ENCODE measurements around the gene VSTM2A.
"Not testable (repeated sequence)": the region's sequence is repeated elsewhere in the genome, so short reads cannot be mapped to it uniquely, and the experiment has no call there.

The VSTM2A gene, protein sequence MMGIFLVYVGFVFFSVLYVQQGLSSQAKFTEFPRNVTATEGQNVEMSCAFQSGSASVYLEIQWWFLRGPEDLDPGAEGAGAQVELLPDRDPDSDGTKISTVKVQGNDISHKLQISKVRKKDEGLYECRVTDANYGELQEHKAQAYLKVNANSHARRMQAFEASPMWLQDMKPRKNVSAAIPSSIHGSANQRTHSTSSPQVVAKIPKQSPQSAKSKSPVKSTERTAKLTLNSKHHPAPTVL

DNA sequence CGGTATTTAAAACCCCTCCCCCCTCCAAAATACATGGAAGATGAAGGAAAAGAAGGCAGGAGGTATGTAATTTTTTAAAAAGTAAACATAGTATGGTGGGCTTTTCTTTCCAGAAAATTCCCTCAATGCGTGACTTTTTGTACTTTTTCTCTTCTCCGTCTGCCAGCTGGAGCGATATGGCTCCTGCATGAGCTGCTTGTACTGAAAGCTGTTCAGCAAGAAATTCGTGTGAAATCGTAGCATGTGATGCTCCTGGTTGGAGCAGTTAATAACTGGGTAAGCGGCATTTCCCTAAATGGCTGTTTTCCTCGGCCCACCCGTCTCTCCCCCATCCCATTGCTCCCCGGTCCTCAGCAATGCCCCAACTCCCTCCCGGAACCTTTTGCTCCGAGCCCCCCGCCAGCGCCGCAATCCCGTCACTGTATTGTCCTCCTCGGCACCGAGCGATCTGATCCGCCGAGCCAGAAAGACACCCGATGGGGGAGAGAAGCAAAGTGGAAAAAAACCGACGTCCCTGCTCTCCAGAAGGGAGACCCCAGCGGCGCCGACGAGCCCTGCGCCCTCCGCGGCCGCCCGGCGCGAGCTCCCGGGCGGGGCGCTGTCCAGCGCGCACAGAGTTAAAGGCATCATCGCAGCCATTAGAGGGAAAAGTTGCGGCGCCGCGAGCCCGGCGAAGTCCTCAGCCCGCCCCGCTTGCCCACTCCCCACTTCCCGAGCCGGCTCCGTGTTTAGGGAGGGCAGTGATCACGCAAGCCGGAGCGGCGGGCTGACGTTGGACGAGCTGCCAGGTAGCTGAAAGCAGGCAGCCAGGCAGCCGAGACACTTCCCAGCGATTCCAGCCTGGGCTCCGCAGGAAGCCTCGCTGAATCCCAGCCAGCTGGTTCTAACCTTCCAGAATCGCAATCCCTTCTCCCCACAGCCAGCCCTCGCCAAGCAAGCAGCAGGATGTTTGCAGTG, at the start of gene VSTM2A:
TSS of gene VSTM2A (plus strand) at position 707 of the 957 bp plus-strand sequence. CDS start 356 bp downstream, outside the sequence.
- no peak for DNase-seq

DNA sequence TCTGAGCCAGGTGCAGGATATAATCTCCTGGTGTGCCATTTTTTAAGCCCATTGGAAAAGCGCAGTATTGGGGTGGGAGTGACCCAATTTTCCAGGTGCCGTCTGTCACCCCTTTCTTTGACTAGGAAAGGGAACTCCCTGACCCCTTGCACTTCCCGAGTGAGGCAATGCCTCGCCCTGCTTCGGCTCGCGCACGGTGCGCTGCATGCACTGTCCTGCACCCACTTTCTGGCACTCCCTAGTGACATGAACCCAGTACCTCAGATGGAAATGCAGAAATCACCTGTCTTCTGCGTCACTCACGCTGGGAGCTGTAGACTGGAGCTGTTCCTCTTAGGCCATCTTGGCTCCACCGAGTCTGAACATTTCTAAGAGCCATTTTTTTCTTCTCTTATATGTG, 37.6 kb upstream of the VSTM2A start:
- not testable (repeated sequence) for DNase-seq

DNA sequence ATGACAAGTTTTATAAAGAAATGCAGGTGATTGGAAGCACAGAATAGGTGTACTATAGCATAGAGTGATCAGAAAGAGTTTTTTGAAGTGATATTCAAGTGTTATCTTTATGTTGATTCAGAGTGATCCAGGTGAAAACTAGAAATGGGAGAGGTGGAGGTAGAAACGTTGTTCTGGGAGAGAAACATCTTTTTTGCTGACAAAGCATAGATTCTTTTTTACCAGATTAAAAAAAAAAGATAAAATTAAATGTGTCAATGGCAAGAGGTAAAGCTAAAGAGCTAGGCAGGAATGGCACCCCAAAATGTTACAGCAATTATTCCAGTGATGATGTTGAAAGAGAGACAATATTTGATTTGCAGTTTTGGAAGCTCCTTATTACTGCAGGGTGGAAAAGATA, 12.6 kb upstream of the VSTM2A start:
- no peak for DNase-seq

DNA sequence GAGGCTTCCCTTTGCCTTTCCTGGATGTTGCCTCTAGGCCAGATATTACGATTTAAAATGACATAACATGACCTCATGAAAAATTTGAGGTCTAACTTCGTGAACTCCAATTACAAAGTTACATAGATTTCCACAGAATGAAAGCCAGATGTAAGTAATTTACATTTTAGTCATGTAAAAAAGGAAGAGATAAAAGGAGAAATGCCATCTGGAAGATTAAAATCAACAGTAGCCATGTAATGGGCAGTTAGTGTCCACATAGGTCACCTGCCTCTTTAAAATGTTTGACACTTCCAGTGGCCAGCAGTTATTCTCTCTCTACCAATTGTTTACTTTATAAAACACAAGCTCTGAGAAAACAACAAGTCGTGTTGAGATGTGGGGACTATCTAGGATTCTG, 4.1 kb upstream of the VSTM2A start:
- no peak for DNase-seq

DNA sequence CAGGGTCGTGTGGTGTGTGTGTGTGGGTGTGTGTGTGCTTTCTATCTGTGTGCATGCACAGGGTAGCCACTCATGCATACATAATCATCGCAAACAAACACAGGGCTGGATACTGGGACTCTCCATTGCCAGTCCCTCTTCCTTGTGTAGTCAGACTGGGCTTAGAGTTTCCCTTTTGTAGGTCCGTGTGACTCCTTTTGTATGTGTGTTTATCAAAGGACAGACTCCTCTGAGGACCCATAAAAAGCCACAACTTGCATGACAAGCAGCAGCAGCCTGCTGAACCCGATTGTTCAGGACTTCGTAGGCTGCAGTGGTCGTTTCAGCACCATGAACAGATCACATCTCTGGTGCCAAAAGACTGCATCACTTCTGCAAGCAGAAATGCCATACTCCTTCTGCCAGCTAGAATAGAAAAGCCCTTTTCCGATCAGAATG, 895 bp downstream of the VSTM2A start:
- no peak for DNase-seq

DNA sequence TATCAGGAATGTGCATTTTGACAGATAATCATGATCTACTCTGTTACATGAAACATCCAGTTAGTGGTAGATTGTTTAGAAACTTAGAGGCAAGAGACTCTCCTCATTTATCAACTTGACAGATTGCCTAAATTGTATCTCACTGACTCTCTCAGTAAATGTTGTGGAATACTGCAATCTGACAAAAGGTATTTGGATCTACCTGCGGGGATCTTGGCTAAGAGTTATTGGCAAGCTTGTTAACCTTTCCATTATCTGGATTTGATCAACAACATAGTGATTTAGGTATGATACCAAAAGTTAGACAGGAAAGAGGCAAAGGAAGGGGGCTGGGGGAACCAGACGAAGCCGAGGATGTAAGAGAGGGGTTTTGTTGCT, 2.0 kb downstream of the VSTM2A start:
- DNase-seq = no peak

DNA sequence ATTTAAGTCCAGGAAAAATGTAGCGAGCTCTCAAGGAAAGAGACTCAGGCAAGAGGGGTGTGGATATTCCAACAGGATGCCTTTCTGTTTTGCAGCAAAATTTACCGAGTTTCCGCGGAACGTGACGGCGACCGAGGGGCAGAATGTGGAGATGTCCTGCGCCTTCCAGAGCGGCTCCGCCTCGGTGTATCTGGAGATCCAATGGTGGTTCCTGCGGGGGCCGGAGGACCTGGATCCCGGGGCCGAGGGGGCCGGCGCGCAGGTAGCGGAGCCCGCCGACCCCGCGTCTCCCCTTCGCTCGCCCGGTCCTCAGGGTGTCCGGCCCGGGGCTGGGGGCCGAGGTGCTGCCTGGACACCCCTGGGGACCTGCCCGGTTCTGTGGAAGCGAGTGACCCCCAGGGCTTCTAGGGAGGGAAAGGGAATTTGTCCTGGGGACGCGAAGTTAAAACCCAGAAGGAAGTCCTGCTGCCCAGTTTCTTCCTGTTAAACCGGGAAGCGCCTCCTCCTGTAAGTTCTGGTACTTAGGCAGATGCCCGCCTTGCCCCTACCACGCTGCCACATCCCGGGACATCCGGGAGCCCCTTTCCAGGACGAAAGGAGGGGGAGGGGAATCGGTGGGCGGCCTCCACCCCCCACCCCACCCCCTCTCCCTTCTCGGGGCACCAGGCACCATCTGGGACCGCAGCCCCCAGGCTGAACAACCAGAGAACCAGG, 2.5 kb downstream of the VSTM2A start:
- DNase-seq = no peak

DNA sequence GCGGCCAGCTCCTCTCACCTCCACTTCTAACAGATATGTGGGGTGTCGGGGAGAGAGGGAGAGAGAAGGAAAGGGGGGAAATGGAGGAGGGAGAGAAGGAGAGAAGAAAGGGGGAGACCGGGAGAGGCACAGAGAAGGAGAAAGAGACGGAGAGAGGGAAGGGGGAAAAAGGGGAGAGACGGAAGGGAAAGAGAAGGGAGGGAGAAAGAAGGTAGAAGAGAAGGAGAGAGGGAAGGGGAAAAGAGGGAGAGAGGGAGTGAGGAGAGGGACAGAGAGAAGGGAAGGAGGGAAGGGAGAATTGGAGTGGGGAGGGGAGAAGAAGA, 3.0 kb downstream of the VSTM2A start:
- no peak for DNase-seq

DNA sequence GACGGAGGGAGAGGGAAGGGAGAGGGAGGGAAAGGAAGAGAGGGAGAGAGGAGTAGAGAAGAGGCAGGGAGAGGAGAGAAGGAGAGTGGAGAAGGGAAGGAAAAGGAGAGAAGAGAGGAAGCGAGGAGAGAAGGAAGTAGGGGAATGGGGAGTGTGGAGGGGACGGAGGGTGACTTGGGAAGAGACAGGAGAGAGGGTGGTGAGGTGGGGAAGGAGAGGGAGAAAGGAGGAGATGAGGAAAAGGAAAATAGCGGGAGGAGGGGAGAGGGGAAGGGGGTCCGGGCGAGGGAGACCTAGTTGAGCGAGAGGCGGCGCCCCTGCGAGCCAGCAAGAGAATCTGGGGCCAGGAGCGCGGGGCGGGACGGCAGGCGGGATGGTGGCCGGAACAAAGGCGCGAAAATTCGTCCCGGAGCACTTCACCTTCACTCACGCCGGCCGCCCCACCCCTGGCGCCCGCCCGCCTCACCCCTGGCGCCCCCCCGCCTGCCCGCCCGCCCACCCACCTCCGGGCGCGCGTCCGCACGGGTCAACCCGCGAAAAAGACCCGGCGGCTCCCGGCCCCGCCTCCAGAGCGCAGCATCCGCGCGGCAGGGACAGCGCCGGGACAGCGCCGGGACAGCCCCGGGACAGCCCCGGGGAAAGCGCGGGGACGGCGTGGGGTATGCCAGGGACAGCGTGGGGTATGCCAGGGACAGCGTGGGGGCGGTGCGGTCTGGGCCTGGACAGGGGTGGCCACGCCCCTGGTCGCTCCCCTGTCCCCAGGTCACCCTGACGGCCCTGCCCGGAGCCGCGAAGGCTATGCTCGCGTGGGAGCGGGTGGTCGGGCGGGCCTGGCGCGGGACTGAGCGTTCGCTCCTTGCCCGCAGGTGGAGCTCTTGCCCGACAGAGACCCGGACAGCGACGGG, 4.2 kb downstream of the VSTM2A start:
- DNase-seq = no peak

DNA sequence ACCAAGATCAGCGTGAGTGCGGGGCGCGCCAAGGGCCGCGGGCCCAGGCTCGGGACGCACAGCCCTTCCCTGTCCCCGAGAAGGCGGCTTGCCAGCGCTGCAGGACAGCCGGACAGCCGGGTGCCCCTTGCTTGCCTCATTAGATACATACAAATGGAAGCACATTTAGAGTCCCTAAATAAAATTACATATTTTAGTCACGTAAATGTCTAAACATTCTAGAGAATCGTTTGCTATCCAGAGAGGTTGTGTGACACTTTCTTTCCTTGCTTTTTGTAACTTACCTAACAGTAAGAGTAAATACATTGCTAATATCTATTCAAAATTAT, 4.8 kb downstream of the VSTM2A start:
- DNase-seq = no peak

DNA sequence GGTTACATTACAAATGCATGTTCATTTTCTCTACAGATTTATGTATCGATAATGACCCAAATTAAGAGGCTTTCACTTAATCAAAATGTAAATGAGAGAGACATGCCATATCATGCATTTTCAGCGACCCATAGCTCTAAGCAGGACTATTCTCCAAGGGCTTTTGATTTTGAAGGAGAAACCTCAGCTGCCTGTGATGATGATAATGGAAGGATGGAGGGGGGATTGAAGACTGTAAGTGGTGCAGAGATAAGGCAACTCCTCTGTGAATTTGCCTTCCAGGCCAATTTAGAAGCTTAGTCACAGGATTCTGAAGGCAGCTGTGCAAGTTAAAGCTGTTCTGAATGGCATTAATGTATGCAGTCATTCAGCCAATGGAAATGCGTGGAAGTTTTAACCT, 8.3 kb downstream of the VSTM2A start:
- DNase-seq = no peak

DNA sequence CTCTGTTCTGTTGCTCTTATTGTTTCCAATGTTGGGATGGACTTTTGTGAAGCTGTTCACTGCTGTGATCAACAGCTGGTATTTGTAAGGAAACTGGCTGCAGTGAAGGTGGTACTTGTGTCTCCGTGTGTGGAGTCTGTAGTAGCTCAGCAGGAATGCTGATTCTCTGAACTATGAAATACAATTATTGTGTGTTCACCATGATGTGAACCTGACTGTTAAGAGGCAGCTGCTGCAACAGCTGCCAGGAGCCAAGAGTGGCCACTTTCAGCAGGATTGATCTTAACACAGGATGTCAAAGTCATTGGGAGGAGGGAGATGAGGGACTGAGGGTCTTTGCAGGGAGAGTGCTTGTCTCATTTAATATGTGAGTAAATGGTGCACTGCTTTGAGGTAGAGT, 13.9 kb downstream of the VSTM2A start:
- DNase-seq = no peak

DNA sequence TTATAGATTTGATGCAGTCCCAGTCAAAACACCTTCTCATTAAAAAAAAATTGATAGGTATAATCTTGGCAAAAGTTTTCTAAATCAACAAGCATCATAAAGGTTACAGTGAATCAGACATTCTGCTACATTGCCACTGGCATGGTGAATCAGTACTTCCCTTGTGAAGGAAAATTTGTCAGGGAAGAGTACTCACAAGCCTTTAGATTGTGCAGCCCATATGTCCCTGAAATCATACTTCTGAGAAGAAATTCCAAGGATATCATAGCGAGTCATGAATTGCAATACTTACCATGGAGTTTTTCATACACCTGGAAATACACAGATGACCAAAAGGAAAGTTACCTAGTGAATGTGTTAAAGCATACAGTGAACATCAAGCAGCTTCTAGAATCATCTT, 17.2 kb downstream of the VSTM2A start:
- DNase-seq = no peak

DNA sequence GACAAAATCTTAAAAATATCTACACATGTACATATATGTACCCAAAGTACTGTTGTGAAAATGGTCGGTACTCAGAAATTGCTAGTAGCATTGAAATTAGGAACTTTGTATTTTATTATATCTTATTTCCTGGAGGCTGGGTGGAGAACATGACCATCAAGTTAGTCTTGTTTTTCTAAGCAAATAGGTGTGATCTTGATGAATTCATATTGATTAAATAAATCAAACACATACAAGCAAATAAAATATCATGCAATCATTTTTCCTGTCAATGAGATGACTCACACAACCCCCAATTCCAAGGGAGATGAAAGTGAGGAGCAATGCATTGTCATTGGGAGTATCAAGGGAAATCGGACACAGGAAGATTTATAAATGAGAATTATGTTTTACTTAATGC, 18.0 kb downstream of the VSTM2A start:
- no peak for DNase-seq

DNA sequence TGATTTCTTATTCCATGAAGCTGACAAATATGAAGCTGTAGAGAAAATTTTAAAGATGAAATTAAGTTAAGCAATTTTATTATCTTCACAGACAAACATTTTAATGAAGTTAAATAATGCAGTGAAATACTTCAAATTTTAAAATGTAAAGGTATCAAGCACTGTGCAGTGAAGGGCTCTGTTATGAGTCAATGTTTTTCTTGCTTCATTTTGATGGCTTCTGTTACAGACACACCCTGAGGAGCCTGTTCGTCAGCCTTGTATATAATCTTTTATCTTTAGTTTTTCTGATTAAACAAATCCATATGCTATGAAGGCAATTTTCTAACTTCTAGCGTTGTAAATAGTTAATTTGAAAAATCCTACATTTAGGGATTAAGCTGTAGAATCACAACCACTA, 18.5 kb downstream of the VSTM2A start:
- DNase-seq = no peak

DNA sequence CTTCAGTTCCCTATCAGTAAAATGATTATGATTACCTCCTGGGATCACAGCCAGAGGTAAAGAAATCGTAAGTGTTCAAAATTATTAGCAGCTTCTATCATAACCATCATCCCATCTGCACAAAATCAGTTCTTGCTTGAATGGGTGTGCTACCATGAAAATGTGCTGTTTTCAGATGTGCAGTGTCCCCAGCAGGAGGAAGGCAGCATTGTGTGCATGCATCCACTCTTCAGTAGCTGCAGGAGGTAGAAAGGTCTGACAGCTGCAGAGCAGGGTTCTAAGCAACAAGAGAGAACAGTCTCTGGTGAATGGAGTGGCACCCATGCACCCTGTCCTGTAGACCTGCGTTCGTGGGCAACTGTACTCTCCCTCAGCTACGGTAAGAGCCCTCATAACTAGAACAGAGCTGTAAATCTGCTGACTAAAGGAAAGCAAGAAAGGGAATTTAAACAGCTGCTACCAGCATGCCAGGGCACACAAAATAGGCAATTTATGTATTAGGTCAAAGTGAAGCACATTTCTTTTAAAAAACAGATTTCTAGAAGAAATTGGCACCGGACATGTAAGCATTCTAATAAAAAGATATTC, 21.2 kb downstream of the VSTM2A start:
- DNase-seq = no peak

DNA sequence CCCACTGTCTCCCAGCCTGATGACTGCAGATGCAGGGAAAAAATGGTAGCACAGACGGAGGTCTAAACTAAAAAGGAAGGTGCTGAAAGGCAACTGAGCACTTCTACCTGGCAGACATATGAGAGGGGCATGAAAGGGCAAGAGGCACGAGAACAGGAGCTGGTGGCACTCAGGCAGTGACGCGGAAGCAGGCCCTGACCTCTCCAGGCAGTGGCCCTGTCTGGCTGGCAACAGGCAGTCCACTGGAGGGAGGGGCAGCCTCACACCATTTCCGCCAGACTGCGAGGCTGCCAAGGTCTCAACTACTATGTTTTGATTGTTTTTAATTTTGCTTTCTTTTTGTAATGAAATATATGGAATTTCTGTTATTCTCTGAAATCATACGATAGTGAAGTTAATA, 23.3 kb downstream of the VSTM2A start:
- DNase-seq = no peak

DNA sequence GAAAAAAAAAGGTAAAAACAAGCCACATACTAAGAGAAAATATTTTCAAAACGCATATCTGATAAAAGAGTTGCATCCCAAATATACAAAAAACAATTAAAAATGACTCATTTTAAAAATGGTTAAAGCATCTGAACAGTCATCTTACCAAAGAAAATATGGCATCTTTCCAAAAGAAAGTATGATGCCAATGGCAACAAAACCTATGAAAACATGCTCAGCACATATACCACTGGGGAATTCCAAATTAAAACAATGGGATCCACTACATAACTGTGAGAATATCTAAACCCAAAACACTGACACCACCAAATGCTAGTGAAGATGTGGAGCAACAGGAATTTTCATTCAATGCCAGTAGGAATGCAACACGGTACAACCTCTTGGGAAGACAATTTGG, 39.3 kb downstream of the VSTM2A start:
- DNase-seq = no peak

DNA sequence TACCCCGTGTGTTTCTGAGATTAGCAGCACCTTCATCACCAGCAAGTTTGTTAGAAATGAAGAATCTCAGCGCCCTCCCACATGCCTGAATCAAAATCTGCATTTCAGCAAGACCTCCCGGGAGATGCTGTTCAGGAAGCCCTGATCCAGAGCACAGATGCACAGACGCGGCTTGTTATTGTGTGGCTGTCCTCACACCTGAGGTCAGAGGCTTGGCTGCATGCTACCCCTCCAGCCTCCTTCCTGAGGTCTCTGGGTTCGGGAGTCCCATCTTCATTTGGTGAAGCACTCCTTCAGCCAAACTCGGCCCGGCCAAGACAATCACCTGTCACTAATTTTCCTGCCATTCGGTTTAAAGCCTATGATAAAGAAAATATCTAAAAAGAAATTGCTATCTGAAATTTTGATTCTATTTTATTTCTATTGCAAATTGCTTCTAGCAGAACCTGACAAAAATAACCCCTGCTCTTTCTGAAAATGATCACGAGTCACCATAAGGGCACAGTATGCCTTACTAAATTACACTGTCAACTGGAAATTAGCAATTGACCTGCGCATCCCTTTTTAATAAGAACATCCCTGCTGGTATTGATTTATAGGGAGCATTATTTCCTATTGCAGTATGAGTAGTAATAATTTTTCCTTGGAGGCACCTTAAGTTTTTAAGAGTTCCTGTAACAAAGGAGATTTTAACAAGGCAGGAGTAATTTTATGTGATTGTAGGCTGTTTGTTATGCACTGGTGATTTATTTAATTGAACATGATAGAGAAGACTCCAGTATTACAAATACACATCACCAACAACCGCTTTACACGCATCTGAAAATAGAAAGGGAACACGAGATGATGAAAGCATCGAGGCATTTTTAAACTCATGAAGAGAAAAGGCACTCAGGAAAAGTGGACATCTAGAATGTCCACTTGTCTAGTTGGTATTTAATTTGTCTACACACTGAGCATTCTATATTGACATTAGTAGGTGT, 49.5 kb downstream of the VSTM2A start:
- no peak for DNase-seq

DNA sequence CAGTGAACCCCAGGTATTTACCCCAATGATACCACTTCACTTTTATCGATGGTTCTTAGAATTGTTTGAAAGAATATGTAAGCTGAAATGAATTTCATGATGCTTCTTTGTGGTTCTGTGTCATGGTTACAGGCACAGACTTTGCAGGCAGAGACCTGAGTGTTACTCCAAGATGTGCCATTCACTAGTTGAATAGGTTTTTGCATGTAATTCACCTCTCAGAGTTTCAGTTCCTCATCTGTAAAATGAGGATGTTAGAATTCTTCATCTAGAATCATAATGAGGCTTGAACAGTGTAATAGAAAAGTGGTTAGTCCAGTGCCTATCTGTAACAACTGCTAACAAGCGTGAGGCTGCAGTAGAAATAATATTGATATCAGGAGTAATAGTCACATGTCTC, 54.6 kb downstream of the VSTM2A start:
- DNase-seq = no peak

DNA sequence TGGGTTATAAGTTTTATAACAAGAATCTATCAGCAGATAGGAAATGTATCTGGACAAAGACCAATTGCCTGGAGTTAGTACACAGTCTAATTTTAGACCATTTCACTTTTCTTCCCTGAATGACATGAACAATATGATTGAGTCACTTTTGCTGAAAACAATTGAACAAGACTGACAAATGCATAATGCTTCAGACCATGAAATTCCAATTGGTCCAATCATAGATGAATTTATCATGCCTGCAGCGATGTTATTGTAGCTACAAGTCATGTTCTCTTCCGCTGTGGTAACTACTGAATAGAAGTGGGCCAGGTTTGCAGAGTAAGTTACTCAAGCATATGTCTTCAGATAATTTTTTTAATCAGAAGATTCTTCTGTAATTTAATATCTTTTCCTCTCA, 73.4 kb downstream of the VSTM2A start:
- DNase-seq = no peak

Data from activated CD4-positive, alpha-beta T cell treated with anti-CD3 and anti-CD28 coated beads for 4 hours (primary cell).